HG03045 (cell line): ENCODE data around the gene ZSWIM4.
"Not testable (repeated sequence)": the region's sequence is repeated elsewhere in the genome, so short reads cannot be mapped to it uniquely, and the experiment has no call there.

Experiments used
- ATAC-seq: cut with Tn5 transposase; IDR thresholded peaks from one replicate; pipeline ENCODE4 v1.9.1; 2021; ENCODE audit warnings: mild to moderate bottlenecking, moderate library complexity; ENCODE audit not compliant: unreplicated experiment

The ZSWIM4 gene

GRCh38 chr19:13778398-13778797 lies 16.8 kb upstream of the ZSWIM4 start:
- no peak for ATAC-seq

DNA sequence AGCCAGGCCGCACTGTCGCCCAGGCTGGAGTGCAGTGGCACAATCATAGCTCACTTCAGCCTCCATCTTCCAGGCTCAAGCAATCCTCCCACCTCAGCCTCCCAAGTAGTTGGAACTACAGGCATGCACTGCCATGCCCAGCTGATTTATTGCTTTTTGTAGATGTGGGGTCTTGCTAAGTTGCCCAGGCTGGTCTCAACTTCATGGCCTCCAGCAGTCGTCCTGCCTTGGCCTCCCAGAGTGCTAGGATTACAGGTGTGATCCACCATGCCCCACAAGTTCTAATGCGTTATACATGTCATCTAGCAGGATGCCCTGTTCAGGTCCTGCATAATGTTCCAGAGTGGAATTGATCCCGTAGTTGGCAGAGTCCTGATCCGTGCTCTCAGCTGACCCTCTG lies 16.4 kb upstream of the ZSWIM4 start:
- no peak for ATAC-seq

- ATAC-seq: not testable (repeated sequence)
Measured at GRCh38 chr19:13779794-13780193, 15.4 kb upstream of the ZSWIM4 start.

GRCh38 chr19:13781547-13781946 lies 13.7 kb upstream of the ZSWIM4 start:
- no peak for ATAC-seq

- ATAC-seq: no peak
Measured at GRCh38 chr19:13782537-13782936, 12.7 kb upstream of the ZSWIM4 start.

GRCh38 chr19:13783565-13784500 lies 11.4 kb upstream of the ZSWIM4 start:
- no peak for ATAC-seq

DNA sequence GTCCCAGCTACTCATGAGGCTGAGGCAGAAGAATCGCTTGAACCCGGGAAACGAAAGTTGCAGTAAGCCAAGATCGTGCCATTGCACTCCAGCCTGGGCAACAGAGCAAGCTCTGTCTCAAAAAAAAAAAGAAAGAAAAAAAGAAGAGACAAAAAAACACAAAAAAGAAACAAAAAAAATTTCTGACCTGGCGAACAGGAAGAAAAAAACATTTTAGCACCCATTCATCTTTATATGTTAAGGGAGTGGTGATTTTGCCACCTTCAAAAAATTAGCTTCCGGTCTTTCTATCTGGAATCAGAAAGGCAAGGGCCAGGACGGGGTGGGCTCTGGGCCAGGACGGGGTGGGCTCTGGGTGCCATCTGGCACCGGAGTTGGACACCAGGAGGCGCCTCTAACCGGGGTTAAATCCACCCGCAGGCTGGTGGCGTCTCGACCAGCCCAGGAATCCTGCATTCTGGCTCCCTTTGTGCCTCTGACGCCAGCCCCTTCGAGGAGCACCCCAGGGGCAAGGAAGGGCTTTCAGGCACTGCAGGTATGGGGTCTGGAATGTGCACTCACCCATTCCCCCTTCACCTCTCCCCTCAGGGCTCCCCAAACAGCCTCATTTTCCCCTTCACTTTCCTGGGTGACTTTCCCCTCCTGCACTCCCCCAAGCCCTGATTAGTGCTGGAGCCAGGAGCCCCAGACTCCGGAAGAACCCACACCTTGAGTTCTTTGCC lies 10.4 kb upstream of the ZSWIM4 start:
- no peak for ATAC-seq

- ATAC-seq: no peak
Measured at GRCh38 chr19:13788991-13789390, 6.3 kb upstream of the ZSWIM4 start.

DNA sequence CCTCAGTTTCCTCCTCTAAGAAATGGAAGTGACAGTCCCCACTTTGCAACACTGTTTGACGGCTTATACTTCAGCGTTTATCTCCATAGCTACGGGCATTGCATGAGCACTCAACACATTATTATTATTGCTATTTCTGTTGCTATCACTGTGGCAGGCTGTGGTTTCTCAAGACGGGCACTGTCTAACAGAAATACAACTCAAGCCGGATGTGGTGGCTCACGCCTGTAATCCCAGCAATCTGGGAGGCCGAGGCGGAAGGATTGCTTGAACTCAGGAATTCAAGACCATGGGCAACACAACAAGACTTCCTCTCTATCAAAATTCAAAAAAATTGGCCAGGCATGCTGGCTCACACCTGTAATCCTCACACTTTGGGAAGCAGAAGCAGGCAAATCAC lies 4.9 kb upstream of the ZSWIM4 start:
- ATAC-seq: no peak

DNA sequence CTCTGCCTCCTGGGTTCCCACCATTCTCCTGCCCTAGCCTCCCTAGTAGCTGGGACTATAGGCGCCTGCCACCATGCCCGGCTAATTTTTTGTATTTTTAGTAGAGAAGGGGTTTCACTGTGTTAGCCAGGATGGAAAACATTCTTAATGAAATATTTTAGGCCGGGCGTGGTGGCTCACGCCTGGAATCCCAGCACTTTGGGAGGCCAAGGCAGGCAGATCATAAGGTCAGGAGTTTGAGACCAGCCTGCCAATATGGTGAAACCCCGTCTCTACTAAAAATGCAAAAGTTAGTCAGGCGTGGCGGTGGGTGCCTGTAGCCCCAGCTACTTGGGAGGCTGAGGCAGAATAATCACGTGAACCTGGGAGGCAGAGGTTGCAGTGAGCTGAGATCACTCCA lies 1.9 kb upstream of the ZSWIM4 start:
- not testable (repeated sequence) for ATAC-seq

DNA sequence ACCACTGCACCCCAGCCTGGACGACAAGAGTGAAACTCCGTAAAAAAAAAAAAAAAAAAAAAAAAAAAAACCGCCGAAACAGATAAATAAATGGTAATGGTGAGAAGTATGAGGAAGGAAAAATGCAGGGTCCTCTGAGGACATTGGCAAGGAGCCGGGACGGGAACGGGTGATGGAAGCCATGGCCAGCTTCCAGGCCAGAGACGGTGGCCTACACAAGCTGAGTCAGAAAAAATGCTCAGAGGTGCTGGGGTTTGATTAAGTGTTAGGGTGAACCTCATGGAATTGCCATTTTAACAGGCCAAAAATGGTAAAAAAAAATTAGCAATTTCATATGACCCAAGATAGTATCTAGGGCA lies 866 bp upstream of the ZSWIM4 start:
- no peak for ATAC-seq

DNA sequence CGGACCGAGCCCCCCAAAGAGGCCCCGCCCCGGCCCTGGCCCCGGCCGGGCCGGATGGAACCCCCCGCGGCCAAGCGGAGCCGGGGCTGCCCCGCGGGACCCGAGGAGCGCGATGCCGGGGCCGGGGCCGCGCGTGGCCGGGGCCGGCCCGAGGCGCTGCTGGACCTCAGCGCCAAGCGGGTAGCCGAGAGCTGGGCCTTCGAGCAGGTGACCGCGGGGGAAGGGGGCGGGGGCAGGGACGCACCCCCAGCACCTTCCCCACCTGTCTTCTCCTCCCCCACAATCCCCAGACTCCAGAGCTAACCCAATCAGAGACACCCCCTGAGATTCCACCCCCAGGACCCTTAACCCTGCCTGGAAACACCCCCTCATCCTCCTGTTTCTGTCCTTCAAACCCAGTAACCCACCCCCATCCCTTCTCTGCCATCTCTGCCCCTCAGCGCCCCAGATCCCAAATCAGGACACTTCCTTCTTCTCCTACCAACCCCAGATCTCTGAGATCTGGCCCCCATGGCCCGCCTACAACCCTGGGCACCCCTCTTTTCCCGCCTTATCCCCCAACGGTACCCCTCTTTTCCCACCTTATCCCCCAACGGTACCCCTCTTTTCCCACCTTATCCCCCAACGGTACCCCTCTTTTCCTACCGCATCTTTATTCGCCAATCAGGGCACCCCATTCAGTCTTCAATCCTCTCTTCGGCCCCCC lies 505 bp downstream of the ZSWIM4 start:
- ATAC-seq: peak; percentile 26

GRCh38 chr19:13796301-13797057 lies 1.2 kb downstream of the ZSWIM4 start:
- no peak for ATAC-seq

GRCh38 chr19:13797058-13797440 lies 1.8 kb downstream of the ZSWIM4 start:
- ATAC-seq: no peak

DNA sequence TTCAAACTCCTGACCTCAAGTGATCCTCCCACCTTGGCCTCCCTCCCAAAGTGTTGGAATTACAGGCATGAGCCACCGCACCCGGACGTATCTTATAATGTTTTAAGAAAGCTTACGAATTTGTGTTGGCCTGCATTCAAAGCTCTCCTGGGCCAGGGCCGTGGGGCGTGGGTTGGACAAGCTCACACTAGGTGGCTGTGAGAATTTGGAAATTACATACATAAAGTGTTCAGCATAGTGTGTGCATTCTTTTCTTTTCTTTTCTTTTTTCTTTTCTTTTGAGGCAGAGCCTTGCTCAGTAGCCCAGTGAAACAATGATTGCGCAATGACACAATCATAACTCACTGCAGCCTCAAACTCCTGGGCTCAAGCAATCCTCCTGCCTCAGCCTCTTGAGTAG lies 2.6 kb downstream of the ZSWIM4 start:
- ATAC-seq: no peak

DNA sequence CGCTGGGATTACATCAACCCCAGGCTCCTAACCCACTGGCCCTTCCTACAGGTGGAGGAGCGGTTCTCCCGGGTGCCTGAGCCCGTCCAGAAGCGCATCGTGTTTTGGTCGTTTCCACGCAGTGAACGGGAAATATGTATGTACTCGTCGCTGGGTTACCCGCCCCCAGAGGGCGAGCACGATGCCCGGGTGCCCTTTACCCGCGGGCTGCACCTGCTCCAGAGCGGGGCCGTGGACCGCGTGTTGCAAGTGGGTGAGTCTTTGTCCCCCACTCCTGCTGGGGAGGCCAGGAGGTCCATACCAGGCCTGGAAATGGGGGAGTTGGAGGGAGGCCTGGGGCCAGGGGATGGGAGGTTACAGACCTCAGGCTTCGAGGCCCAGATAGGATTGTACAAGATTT lies 4.4 kb downstream of the ZSWIM4 start:
- ATAC-seq: no peak

DNA sequence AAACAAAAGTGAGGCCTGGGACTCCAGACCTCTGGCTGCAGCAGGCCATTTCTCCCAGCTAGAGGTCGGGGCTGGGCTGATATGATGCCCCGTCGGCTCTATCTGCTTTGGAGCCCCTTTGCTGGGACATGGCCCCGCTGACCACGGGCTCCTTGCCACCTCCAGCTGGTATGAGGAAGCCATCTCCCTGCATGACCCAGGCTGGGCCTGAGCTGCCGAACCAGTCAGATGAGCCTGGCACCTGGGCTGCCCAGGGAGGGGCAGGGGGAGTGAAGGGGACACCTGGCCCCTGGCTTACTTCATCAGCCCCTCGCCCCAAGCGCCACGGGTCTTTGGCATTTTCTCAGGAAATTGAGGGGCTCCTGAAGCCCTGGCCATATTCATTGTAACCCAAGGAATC lies 7.8 kb downstream of the ZSWIM4 start:
- ATAC-seq: no peak

- no peak for ATAC-seq
Measured at GRCh38 chr19:13804830-13805683, 9.8 kb downstream of the ZSWIM4 start.

DNA sequence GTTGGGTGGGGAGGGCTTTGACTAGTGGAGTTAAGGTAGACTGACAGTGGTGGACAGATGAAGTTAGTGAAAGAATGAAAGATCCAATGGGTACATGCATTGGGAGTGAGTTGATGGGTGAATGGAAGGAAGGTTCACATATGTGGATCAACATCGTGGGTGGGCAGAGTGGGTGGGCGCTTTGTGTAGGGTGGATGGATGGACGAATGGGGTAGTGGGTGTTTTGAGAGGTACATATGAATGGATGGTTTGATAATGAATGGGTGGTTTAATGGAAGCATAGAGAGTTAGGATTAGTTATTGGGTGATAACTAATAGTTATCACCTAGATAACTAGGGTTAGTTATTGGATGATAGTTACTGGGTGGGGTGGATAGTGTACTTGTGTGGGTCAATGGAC lies 11.5 kb downstream of the ZSWIM4 start:
- no peak for ATAC-seq

DNA sequence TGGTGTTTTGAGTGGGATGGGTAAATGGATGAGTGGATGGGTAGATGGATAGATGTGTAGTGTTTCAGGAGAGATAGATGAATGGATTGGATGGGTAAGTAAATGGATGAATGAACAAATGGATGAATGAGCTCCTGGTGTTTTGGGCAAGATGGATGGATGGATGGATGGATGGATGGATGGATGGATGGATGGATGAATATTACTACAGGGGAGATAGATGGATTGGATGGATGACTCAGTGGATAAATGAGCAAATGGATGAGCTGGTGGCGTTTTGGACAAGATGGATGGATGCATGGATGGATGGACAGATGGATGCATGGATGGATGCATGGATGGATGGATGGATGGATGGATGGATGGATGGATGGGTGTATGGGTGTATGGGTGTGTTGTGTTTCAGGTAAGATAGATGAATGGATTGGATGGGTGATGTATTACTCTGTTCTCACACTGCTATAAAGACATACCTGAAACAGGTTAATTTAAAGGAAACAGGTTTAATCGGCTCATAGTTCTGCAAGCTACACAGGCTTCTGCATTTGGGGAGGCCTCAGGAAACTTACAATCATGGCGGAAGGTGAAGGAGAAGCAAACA lies 12.3 kb downstream of the ZSWIM4 start:
- ATAC-seq: no peak
